Trophoblast cell (in vitro differentiated cells and primary cell): ENCODE results near the gene HPDL.

ENCODE experiments used
- DNase-seq, 2 donors: peaks; one replicate each; pipeline ENCODE4 v3.0.0-alpha.2; 2016
- H2AFZ ChIP-seq: 2 replicates; pipeline ENCODE4 v1.6.1; 2013; ENCODE audit warnings: low read length, moderate library complexity, mild to moderate bottlenecking; ENCODE audit not compliant: insufficient read depth, poor library complexity
- H2AK5ac ChIP-seq: 2 replicates; pipeline ENCODE4 v1.6.1; 2013; ENCODE audit warnings: mild to moderate bottlenecking, low read length
- H2BK120ac ChIP-seq: 2 replicates; pipeline ENCODE4 v1.6.1; 2013; ENCODE audit warnings: low read length, mild to moderate bottlenecking, moderate library complexity; ENCODE audit not compliant: insufficient read depth, poor library complexity
- H2BK12ac ChIP-seq: 2 replicates; pipeline ENCODE4 v1.6.1; 2013; ENCODE audit warnings: mild to moderate bottlenecking, low read length, moderate library complexity
- H2BK5ac ChIP-seq: 2 replicates; pipeline ENCODE4 v1.6.1; 2013; ENCODE audit warnings: low read length, low read depth, moderate library complexity, mild to moderate bottlenecking; ENCODE audit not compliant: poor library complexity
- H3K14ac ChIP-seq: 2 replicates; pipeline ENCODE4 v1.6.1; 2013; ENCODE audit warnings: mild to moderate bottlenecking, low read length
- H3K18ac ChIP-seq: 2 replicates; pipeline ENCODE4 v1.6.1; 2013; ENCODE audit warnings: mild to moderate bottlenecking, low read length
- H3K23ac ChIP-seq: 2 replicates; pipeline ENCODE4 v1.6.1; 2013; ENCODE audit warnings: low read length
- H3K27ac ChIP-seq: 2 replicates; pipeline ENCODE4 v1.5.1; 2013; ENCODE audit warnings: low read depth, mild to moderate bottlenecking, inconsistent platforms, low read length, moderate library complexity
- H3K27me3 ChIP-seq: 2 replicates; pipeline ENCODE4 v1.6.1; 2013; ENCODE audit warnings: inconsistent platforms, mild to moderate bottlenecking, low read length, moderate library complexity; ENCODE audit not compliant: insufficient read depth
- H3K36me3 ChIP-seq, 2 experiments: 1 replicate in 1 of 2; 2 replicates in 1 of 2; pipeline ENCODE4 v1.6.1; 2013; ENCODE audit warnings: low read length in 2 of 2, mild to moderate bottlenecking in 2 of 2, moderate library complexity in 1 of 2; ENCODE audit not compliant: insufficient read depth in 2 of 2, control insufficient read depth in 1 of 2
- H3K4ac ChIP-seq: 2 replicates; pipeline ENCODE4 v1.6.1; 2013; ENCODE audit warnings: low read depth, mild to moderate bottlenecking, low read length, moderate library complexity
- H3K4me1 ChIP-seq, 2 experiments: 1 replicate in 1 of 2; 2 replicates in 1 of 2; pipeline ENCODE4 v1.6.1; 2013; ENCODE audit warnings: low read length in 2 of 2, mild to moderate bottlenecking in 2 of 2, moderate library complexity in 1 of 2; ENCODE audit not compliant: insufficient read depth in 2 of 2, control insufficient read depth in 1 of 2
- H3K4me2 ChIP-seq: 2 replicates; pipeline ENCODE4 v1.6.1; 2013; ENCODE audit warnings: inconsistent platforms, mild to moderate bottlenecking, low read length, moderate library complexity
- H3K4me3 ChIP-seq: 2 replicates; pipeline ENCODE4 v1.5.1; 2013; ENCODE audit warnings: mild to moderate bottlenecking, low read depth, low read length, inconsistent platforms
- H3K79me1 ChIP-seq: one replicate; pipeline ENCODE4 v1.6.1; 2013; ENCODE audit warnings: low read length
- H3K79me2 ChIP-seq: 2 replicates; pipeline ENCODE4 v1.6.1; 2013; ENCODE audit warnings: low read length, mild to moderate bottlenecking; ENCODE audit not compliant: control insufficient read depth, insufficient read depth, poor library complexity
- H3K9ac ChIP-seq: 2 replicates; pipeline ENCODE4 v1.6.1; 2013; ENCODE audit warnings: mild to moderate bottlenecking, low read length
- H3K9me3 ChIP-seq: 2 replicates; pipeline ENCODE4 v1.6.1; 2013; ENCODE audit warnings: low read depth, mild to moderate bottlenecking, control low read depth, inconsistent platforms, low read length; ENCODE audit not compliant: insufficient read depth
- H4K12ac ChIP-seq: 2 replicates; pipeline ENCODE4 v1.6.1; 2013; ENCODE audit warnings: low read depth, mild to moderate bottlenecking, low read length, moderate library complexity
- H4K8ac ChIP-seq: 2 replicates; pipeline ENCODE4 v1.6.1; 2013; ENCODE audit warnings: low read depth, mild to moderate bottlenecking, low read length, moderate library complexity
- H4K91ac ChIP-seq: one replicate; pipeline ENCODE4 v1.6.1; 2013; ENCODE audit warnings: low read depth, mild to moderate bottlenecking, low read length, moderate library complexity
- WGBS: extraction: QIAGEN DNeasy Blood & Tissue Kit; methylation state at CpG from one replicate; pipeline ENCODE4 v1.1.7; 2013; ENCODE audit warnings: missing lambda C conversion rate; ENCODE audit not compliant: insufficient read length, insufficient coverage; ENCODE audit errors: extremely low coverage; 5-methylcytosine and 5-hydroxymethylcytosine counted together

Gene HPDL

GRCh38 chr1:45348609-45348965 lies 21.9 kb downstream of the HPDL start:
- H3K4me3 ChIP-seq: no peak overlapping the region
- H2BK12ac ChIP-seq: no peak overlapping the region
- H3K4ac ChIP-seq: no peak overlapping the region
- H3K4me1 ChIP-seq: peaks cover 15 to 21% of the 10 kb centered on the region in 2 experiments
- no peaks in the 10 kb centered on the region for H3K9me3 ChIP-seq
- H3K9ac ChIP-seq: no peak overlapping the region
- H3K18ac ChIP-seq: no peak overlapping the region
- H3K14ac ChIP-seq: no peak overlapping the region
- H3K79me2 ChIP-seq: no peaks in the 10 kb centered on the region
- no peaks in the 10 kb centered on the region for H3K27me3 ChIP-seq
- DNase-seq: no peak
- no peaks in the 10 kb centered on the region for H3K79me1 ChIP-seq
- no peak overlapping the region for H4K91ac ChIP-seq
- H2BK120ac ChIP-seq: no peak overlapping the region
- H3K36me3 ChIP-seq: peaks cover 9 to 10% of the 10 kb centered on the region in 2 experiments
- WGBS: no CpG with 5 or more reads among the region's 1 CpG
- peak overlapping the region; percentile 26 for H3K27ac ChIP-seq
- H4K8ac ChIP-seq: no peak overlapping the region
- H2BK5ac ChIP-seq: no peak overlapping the region
- H2AK5ac ChIP-seq: no peak overlapping the region
- H2AFZ ChIP-seq: no peak overlapping the region
- H3K23ac ChIP-seq: no peak overlapping the region
- peak overlapping the region; percentile 16 for H3K4me2 ChIP-seq
- no peak overlapping the region for H4K12ac ChIP-seq

GRCh38 chr1:45348966-45349677 lies 22.4 kb downstream of the HPDL start:
- no CpG with 5 or more reads among the region's 3 CpGs for WGBS

GRCh38 chr1:45351508-45351907 lies 24.8 kb downstream of the HPDL start:
- DNase-seq: no peak
- Histone ChIP-seq H2BK120ac (no peak overlapping the region), H2AFZ (no peak overlapping the region), H2BK12ac (no peak overlapping the region), H3K4me3 (no peak overlapping the region), H3K4ac (no peak overlapping the region), H3K9me3 (no peaks in the 10 kb centered on the region), H3K9ac (no peak overlapping the region), H3K4me2 (no peak overlapping the region), H2AK5ac (no peak overlapping the region), H4K12ac (no peak overlapping the region), H3K79me2 (no peaks in the 10 kb centered on the region), H3K27me3 (no peaks in the 10 kb centered on the region), H3K27ac (no peak overlapping the region), H3K18ac (no peak overlapping the region), H4K91ac (no peak overlapping the region), H3K36me3 (no peaks in the 10 kb centered on the region), H3K4me1 (peaks cover 15 to 23% of the 10 kb centered on the region in 2 experiments), H3K79me1 (no peaks in the 10 kb centered on the region), H3K23ac (no peak overlapping the region), H2BK5ac (no peak overlapping the region), H4K8ac (no peak overlapping the region), H3K14ac (no peak overlapping the region)
- WGBS: no CpG with 5 or more reads among the region's 5 CpGs

More at GRCh38 chr1:45348966-45349677, 22.4 kb downstream of the HPDL start:
- Histone ChIP-seq H3K14ac (no peak overlapping the region), H2AFZ (no peak overlapping the region), H3K4me2 (no peak overlapping the region), H3K4ac (no peak overlapping the region), H3K18ac (no peak overlapping the region), H3K27me3 (no peaks in the 10 kb centered on the region), H2AK5ac (no peak overlapping the region), H2BK120ac (no peak overlapping the region), H3K23ac (no peak overlapping the region), H3K36me3 (peaks cover 8 to 9% of the 10 kb centered on the region in 2 experiments), H3K4me3 (no peak overlapping the region), H3K9ac (no peak overlapping the region), H3K9me3 (no peaks in the 10 kb centered on the region), H4K12ac (no peak overlapping the region), H2BK12ac (no peak overlapping the region), H4K8ac (no peak overlapping the region), H3K79me2 (no peaks in the 10 kb centered on the region), H2BK5ac (no peak overlapping the region), H4K91ac (no peak overlapping the region), H3K4me1 (peaks cover 15 to 21% of the 10 kb centered on the region in 2 experiments), H3K27ac (peak overlapping the region; percentile 18), H3K79me1 (no peaks in the 10 kb centered on the region)
- peak; percentile 10 to 42 for DNase-seq

DNA sequence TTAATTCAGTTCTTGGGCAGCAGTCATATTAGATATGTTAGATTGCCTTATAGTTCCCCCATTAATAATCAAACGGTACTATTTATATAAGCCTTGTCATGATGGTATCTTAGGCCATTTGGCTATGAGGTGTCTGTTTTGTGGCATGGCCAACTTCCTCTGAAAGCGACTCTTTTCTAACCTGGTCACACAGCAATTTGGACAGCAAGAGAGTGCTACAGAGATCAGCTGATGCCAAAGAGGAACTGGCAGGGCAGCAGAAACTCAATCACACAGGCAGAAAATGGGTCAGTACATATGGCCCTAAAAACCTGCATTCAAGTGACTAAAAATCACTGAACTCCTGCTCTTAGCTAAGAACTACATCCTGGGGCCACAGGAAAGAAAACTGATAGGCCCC lies 27.0 kb downstream of the HPDL start:
- no peak overlapping the region for H3K23ac ChIP-seq
- no peak overlapping the region for H3K4me2 ChIP-seq
- no peaks in the 10 kb centered on the region for H3K79me2 ChIP-seq
- no CpG with 5 or more reads among the region's 2 CpGs for WGBS
- H3K79me1 ChIP-seq: no peaks in the 10 kb centered on the region
- no peak overlapping the region for H2BK120ac ChIP-seq
- H2BK12ac ChIP-seq: no peak overlapping the region
- H4K12ac ChIP-seq: no peak overlapping the region
- H2BK5ac ChIP-seq: no peak overlapping the region
- no peaks in the 10 kb centered on the region for H3K27me3 ChIP-seq
- H3K18ac ChIP-seq: no peak overlapping the region
- no peak overlapping the region for H2AFZ ChIP-seq
- no peaks in the 10 kb centered on the region for H3K36me3 ChIP-seq
- no peak overlapping the region for H3K9ac ChIP-seq
- H3K4me1 ChIP-seq: peaks cover 6 to 13% of the 10 kb centered on the region in 2 experiments
- no peaks in the 10 kb centered on the region for H3K9me3 ChIP-seq
- no peak overlapping the region for H3K4me3 ChIP-seq
- H4K8ac ChIP-seq: no peak overlapping the region
- H2AK5ac ChIP-seq: no peak overlapping the region
- H4K91ac ChIP-seq: no peak overlapping the region
- no peak overlapping the region for H3K4ac ChIP-seq
- no peak overlapping the region for H3K27ac ChIP-seq
- H3K14ac ChIP-seq: no peak overlapping the region
- no peak for DNase-seq
